CD4-positive, alpha-beta T cell (primary cell): ENCODE data around the gene RNF222. TPM values are rescaled to one million over a fixed set of nuclear protein-coding genes. Genes with fewer than 3 reads are reported as not detected.

ENCODE experiments used
- ATAC-seq: fragments of 200-7000 bp; cut with Tn5 transposase; one replicate; pipeline ENCODE4 v1.10.0; 2022; ENCODE audit warnings: mild to moderate bottlenecking; ENCODE audit not compliant: poor library complexity
- CTCF ChIA-PET: fragments of 350-600 bp; sonication (Branson Sonifier 250); formaldehyde crosslinking; loops from one replicate; lab custom pipeline; 2021; ENCODE audit warnings: antibody characterized with exemption, inconsistent platforms; lab: Charles Lee
- POLR2A ChIA-PET: fragments of 350-600 bp; sonication (Branson Sonifier 250); formaldehyde crosslinking; loops from one replicate; lab custom pipeline; 2021; ENCODE audit warnings: antibody characterized with exemption, inconsistent platforms; lab: Charles Lee
- DNase-seq, 14 experiments: peaks; one replicate each; pipeline ENCODE4 v3.0.0-alpha.2; 2013 to 2020; ENCODE audit warnings: mixed read lengths in 2 of 14
- H3K27ac ChIP-seq, 2 donors: one replicate each; pipeline versions ENCODE4 v1.5.1 to v1.7.0; 2013; ENCODE audit warnings: low read length in 2 of 2, low read depth in 1 of 2, mild to moderate bottlenecking in 1 of 2
- H3K27me3 ChIP-seq, 2 experiments: 1 replicate in 1 of 2; 2 replicates in 1 of 2; pipeline versions ENCODE4 v1.6.1 to v1.7.0; 2013; ENCODE audit warnings: low read length in 2 of 2, control low read depth in 1 of 2, mild to moderate bottlenecking in 1 of 2, moderate library complexity in 1 of 2; ENCODE audit not compliant: insufficient read depth in 2 of 2, control insufficient read depth in 1 of 2
- H3K36me3 ChIP-seq: one replicate; pipeline ENCODE4 v1.6.1; 2013; ENCODE audit warnings: low read length, control low read depth; ENCODE audit not compliant: insufficient read depth
- H3K4me1 ChIP-seq: one replicate; pipeline ENCODE4 v1.6.1; 2013; ENCODE audit warnings: low read length, control low read depth; ENCODE audit not compliant: insufficient read depth
- H3K4me3 ChIP-seq: one replicate; pipeline ENCODE4 v1.5.1; 2013; ENCODE audit warnings: mild to moderate bottlenecking, low read length, moderate library complexity
- H3K9me3 ChIP-seq, 2 experiments: 1 replicate in 1 of 2; 2 replicates in 1 of 2; pipeline versions ENCODE4 v1.6.1 to v1.7.0; 2013; ENCODE audit warnings: low read length in 2 of 2, mild to moderate bottlenecking in 2 of 2, control low read depth in 1 of 2, moderate library complexity in 1 of 2; ENCODE audit not compliant: control insufficient read depth in 1 of 2, insufficient read depth in 1 of 2
- H3K27ac Mint-ChIP-seq: one replicate; pipeline ENCODE4 v1.8.0; 2020; ENCODE audit warnings: mixed read lengths
- H3K27me3 Mint-ChIP-seq: one replicate; pipeline ENCODE4 v1.8.0; 2021; ENCODE audit warnings: mixed read lengths
- H3K36me3 Mint-ChIP-seq: one replicate; pipeline ENCODE4 v1.8.0; 2021; ENCODE audit warnings: low read depth, mixed read lengths
- H3K4me1 Mint-ChIP-seq: one replicate; pipeline ENCODE4 v1.8.0; 2021; ENCODE audit warnings: low read depth, mixed read lengths
- H3K4me3 Mint-ChIP-seq: one replicate; pipeline ENCODE4 v1.8.0; 2020; ENCODE audit warnings: mild to moderate bottlenecking, mixed read lengths
- H3K9me3 Mint-ChIP-seq: one replicate; pipeline ENCODE4 v1.8.0; 2020; ENCODE audit warnings: mixed read lengths
- intact Hi-C, 2 experiments: fragments of 100-400 bp; cut with DNase I in 1 of 2; cut with micrococcal nuclease in 1 of 2; formaldehyde crosslinking; loops; one replicate each; pipeline versions ENCODE4 v1.15.1 to v1.9.0; 2023 to 2025; cut with DNase I, micrococcal nuclease
- total RNA-seq, 174 experiments: library from RNA in 2 of 174; stranded (reverse) in 2 of 174; gene quantifications; one replicate each; pipeline ENCODE4 v1.2.3 and lab custom pipeline; 2021 to 2026
- TF ChIP-seq, protein P1 (sequence below): fragments of 200-600 bp; IDR thresholded peaks from one replicate; pipeline ENCODE4 v1.8.0; 2022; ENCODE audit warnings: antibody characterized with exemption, mild to moderate bottlenecking

Gene RNF222
- total RNA-seq, 2 experiments from 2014 or later, result 1.2 TPM

DNA sequence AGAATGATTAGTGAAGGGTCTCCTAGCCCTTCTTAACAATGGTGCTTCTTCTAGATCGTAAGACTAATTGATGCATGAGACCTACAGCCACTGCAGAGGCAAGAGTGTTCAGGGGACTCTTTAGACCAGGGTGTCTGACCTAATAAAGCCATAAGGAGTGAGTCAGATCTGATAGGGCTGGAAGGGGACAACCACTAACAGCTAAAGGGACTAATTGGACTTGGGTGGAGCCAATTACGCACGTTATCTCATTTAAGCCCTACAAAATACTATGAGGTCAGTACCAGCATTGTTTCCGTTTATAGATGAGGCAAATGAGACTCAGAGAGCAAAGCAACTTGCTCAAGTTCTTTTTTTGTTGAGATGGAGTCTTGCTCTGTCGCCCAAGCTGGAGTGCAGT lies 14.5 kb upstream of the RNF222 start:
- POLR2A ChIA-PET, result no interaction called here
- TF ChIP-seq, protein P1, sequence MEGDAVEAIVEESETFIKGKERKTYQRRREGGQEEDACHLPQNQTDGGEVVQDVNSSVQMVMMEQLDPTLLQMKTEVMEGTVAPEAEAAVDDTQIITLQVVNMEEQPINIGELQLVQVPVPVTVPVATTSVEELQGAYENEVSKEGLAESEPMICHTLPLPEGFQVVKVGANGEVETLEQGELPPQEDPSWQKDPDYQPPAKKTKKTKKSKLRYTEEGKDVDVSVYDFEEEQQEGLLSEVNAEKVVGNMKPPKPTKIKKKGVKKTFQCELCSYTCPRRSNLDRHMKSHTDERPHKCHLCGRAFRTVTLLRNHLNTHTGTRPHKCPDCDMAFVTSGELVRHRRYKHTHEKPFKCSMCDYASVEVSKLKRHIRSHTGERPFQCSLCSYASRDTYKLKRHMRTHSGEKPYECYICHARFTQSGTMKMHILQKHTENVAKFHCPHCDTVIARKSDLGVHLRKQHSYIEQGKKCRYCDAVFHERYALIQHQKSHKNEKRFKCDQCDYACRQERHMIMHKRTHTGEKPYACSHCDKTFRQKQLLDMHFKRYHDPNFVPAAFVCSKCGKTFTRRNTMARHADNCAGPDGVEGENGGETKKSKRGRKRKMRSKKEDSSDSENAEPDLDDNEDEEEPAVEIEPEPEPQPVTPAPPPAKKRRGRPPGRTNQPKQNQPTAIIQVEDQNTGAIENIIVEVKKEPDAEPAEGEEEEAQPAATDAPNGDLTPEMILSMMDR, result no peak
- H3K27ac Mint-ChIP-seq, result no peak overlapping the region

DNA sequence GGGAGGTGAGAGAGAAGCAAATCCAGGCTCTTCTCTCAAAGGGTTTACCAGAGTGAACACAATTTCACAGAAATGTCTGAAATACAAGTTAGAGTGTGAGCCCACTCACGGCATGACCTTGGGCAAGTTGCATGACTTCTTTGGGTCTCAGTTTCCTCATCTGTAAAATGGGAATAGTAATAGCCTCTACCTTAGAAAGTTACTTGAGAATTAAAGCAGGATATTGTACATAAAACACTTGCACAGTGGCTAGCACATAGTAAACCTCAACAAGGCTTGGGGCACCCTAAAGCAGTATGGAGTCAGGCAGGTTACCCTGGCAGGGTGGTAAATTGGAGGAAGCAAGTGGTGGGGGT lies 13.2 kb upstream of the RNF222 start:
- POLR2A ChIA-PET, result interaction anchor here (1.2 kb wide), 2 partner anchors 25 to 26 kb away, joined by 5 to 6 read pairs; partner anchors contain the start of gene NDEL1
- no peak for DNase-seq
- CTCF ChIA-PET, result interaction anchor here (1.3 to 1.6 kb wide), 3 partner anchors 26 to 336 kb away, joined by 3 to 11 read pairs (median 6); partner anchors contain the start of gene NDEL1

More for the DNA sequence above, 14.5 kb upstream of the RNF222 start:
- H3K4me3 ChIP-seq, result no peak overlapping the region
- no peaks in the 10 kb centered on the region for H3K9me3 ChIP-seq
- H3K27me3 ChIP-seq, result peaks cover 0 to 7% of the 10 kb centered on the region in 2 experiments
- Mint-ChIP-seq H3K9me3 (no peaks in the 10 kb centered on the region), H3K4me1 (peaks cover 10% of the 10 kb centered on the region), H3K36me3 (no peaks in the 10 kb centered on the region), H3K27me3 (peaks cover 9% of the 10 kb centered on the region), H3K4me3 (no peak overlapping the region)
- no peak for DNase-seq
- ATAC-seq, result no peak
- peaks cover 16% of the 10 kb centered on the region for H3K4me1 ChIP-seq
- CTCF ChIA-PET, result no interaction called here
- H3K36me3 ChIP-seq, result no peaks in the 10 kb centered on the region
- intact Hi-C loops, result loop anchor here in 1 of 2 experiments (10.0 kb wide), 1 partner anchor 483 kb away; no protein-coding TSS in a partner anchor
- no peak overlapping the region for H3K27ac ChIP-seq

GRCh38 chr17:8409966-8410882 lies 12.6 kb upstream of the RNF222 start:
- no peaks in the 10 kb centered on the region for H3K36me3 Mint-ChIP-seq
- TF ChIP-seq, protein P1, result peak; percentile 96
- ChIA-PET POLR2A (interaction anchor here (0.9 to 1.2 kb wide), 3 partner anchors 26 to 336 kb away, joined by 5 to 6 read pairs (median 6); partner anchors contain the start of gene NDEL1), CTCF (interaction anchor here (0.6 to 1.7 kb wide), 7 partner anchors 10 to 336 kb away, joined by 3 to 11 read pairs (median 4); partner anchors contain the start of gene NDEL1)
- peaks cover 10% of the 10 kb centered on the region for H3K4me1 Mint-ChIP-seq
- H3K27me3 Mint-ChIP-seq, result peaks cover 9% of the 10 kb centered on the region
- Histone ChIP-seq H3K27me3 (peaks cover 0 to 7% of the 10 kb centered on the region in 2 experiments), H3K36me3 (no peaks in the 10 kb centered on the region), H3K4me3 (no peak overlapping the region), H3K9me3 (no peaks in the 10 kb centered on the region), H3K4me1 (peaks cover 16% of the 10 kb centered on the region), H3K27ac (no peak overlapping the region)
- DNase-seq (peak; percentile 65 to 91 (median 75)), ATAC-seq (peak; percentile 85)
- H3K27ac Mint-ChIP-seq, result no peak overlapping the region
- H3K4me3 Mint-ChIP-seq, result no peak overlapping the region
- intact Hi-C loops, result loop anchor here (1.0 to 10.0 kb wide), 6 partner anchors 25 to 589 kb away; partner anchors contain the start of gene NDEL1 (in 1 of the 2)
- no peaks in the 10 kb centered on the region for H3K9me3 Mint-ChIP-seq

More for the DNA sequence above, 13.2 kb upstream of the RNF222 start:
- ATAC-seq, result no peak
- Mint-ChIP-seq H3K27me3 (peaks cover 9% of the 10 kb centered on the region), H3K27ac (no peak overlapping the region), H3K4me3 (no peak overlapping the region), H3K9me3 (no peaks in the 10 kb centered on the region), H3K36me3 (no peaks in the 10 kb centered on the region), H3K4me1 (peaks cover 10% of the 10 kb centered on the region)
- peaks cover 16% of the 10 kb centered on the region for H3K4me1 ChIP-seq
- H3K4me3 ChIP-seq, result no peak overlapping the region
- H3K27me3 ChIP-seq, result peaks cover 0 to 7% of the 10 kb centered on the region in 2 experiments
- no peak overlapping the region for H3K27ac ChIP-seq
- TF ChIP-seq, protein P1, result no peak
- H3K9me3 ChIP-seq, result no peaks in the 10 kb centered on the region
- H3K36me3 ChIP-seq, result no peaks in the 10 kb centered on the region
- intact Hi-C loops, result loop anchor here (1.0 to 10.0 kb wide), 6 partner anchors 24 to 588 kb away; partner anchors contain the start of gene NDEL1 (in 1 of the 2)
